Measurements from ENCODE around the gene KRTAP10-12. TPM values are rescaled to one million over a fixed set of nuclear protein-coding genes. Genes with fewer than 3 reads are reported as not detected.
A peak's percentile ranks its signal among the peaks of the same experiment; 100 is the strongest.

Gene KRTAP10-12
- total RNA-seq, 4 donors from 2014 or later = 2.1 TPM; not detected in 3

DNA sequence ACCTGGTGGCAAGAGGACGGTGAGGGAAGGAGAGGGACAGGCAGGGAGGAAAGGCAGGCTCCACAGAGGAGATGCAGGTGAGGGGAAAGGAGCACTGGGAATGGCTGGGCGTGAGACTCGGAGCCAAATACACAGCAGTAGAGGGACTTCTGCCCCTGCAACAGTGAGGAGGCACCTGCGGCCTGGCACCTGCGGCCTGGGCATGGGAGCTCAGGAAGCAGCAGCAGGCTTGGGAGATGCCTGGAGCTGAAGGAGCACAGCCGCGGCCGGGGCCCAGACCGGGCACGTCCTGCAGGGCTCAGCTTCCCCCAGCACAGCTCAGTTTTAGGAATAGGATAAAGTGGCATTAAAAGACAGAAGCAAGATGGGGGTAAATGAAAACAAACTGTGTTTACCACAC lies 35.3 kb downstream of the KRTAP10-12 start:
- H3K4me3 ChIP-seq (ENCODE audit: low read depth, poor library complexity, severe bottlenecking) = no peak overlapping the region
- 91 to 93% methylated on average over 10 of the region's 10 CpGs for WGBS, 2 donors
- TF ChIP-seq POLR2A (IDR thresholded peaks at IDR 0.05) = no peak
- TF ChIP-seq, protein P1, sequence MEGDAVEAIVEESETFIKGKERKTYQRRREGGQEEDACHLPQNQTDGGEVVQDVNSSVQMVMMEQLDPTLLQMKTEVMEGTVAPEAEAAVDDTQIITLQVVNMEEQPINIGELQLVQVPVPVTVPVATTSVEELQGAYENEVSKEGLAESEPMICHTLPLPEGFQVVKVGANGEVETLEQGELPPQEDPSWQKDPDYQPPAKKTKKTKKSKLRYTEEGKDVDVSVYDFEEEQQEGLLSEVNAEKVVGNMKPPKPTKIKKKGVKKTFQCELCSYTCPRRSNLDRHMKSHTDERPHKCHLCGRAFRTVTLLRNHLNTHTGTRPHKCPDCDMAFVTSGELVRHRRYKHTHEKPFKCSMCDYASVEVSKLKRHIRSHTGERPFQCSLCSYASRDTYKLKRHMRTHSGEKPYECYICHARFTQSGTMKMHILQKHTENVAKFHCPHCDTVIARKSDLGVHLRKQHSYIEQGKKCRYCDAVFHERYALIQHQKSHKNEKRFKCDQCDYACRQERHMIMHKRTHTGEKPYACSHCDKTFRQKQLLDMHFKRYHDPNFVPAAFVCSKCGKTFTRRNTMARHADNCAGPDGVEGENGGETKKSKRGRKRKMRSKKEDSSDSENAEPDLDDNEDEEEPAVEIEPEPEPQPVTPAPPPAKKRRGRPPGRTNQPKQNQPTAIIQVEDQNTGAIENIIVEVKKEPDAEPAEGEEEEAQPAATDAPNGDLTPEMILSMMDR (IDR thresholded peaks at IDR 0.05) = no peak
- DNase-seq (ENCODE audit: low spot score in 2 of 2) = peak in 1 of 2 donors; percentile 48
- intact Hi-C loops (cut with DNase I; ENCODE audit: low total_unique reads) = no loop called here

DNA sequence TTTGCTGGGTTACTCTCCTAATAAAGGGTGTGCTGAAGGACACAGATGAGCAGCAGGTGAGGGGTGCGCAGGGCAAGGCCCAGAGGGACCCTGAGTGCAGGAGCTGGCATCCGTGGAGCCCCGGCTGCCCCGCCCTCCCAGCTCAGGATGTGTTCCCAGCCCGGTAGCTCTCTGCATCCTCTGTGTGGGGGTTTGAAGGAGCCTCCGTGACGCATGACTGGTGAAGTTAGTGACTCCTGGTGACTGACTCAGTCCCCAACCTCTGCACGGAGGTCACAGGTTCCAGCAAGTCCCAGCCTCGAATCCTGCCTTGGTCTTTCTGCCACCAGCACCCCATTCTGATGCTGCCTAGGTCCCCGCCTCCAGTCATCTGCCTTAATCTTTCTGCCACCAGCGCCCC lies 36.0 kb downstream of the KRTAP10-12 start:
- 79 to 93% methylated on average over 7 to 11 of the region's 11 CpGs for WGBS, 2 donors
- peak in 1 of 2 donors; percentile 72 for DNase-seq (ENCODE audit: low spot score in 2 of 2)
- intact Hi-C loops (cut with DNase I; ENCODE audit: low total_unique reads) = no loop called here
- TF ChIP-seq POLR2A (IDR thresholded peaks at IDR 0.05) = no peak
- TF ChIP-seq, protein P1 (IDR thresholded peaks at IDR 0.05) = no peak
- H3K4me3 ChIP-seq (ENCODE audit: low read depth, poor library complexity, severe bottlenecking) = no peak overlapping the region

DNA sequence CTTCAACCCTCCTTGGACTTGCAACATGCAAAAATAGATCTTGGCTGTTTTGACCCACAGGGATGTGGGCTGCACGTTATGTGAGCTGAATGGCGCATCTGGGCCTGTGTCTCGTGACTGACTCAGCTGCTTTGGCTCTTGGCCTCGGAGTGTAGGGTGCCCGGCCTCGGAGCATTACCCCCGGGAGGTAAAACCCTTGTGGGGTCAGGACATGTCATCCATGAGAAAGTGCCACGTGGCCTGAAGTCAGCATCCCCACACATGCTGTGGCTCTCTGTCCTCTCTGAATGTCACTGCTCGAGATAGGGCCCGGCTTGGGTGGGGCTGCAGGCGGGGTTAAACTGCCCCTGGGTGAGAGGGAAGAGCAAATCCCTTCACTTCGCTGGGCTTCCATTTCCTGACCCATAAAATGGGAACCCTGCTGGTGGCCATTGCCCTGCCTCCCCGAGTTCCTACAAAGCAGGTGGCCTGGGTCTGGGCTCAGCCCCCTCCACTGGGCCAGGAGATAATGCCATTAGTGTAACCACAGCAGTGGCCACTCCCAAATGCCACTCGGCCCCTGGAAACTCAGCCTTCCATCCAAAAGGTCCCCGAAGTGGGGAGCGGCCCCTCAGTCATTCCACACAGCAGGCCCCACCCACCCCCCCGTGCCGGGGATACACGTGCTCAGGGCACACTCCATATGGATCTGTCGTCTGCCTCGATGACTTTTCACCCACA lies 37.2 kb downstream of the KRTAP10-12 start:
- peak in 1 of 2 donors; percentile 82 for DNase-seq (ENCODE audit: low spot score in 2 of 2)
- intact Hi-C loops (cut with DNase I; ENCODE audit: low total_unique reads) = no loop called here
- WGBS, 2 donors = 69 to 82% methylated on average over 18 to 21 of the region's 21 CpGs
- TF ChIP-seq POLR2A (IDR thresholded peaks at IDR 0.05) = no peak
- TF ChIP-seq, protein P1 (IDR thresholded peaks at IDR 0.05) = no peak
- no peak overlapping the region for H3K4me3 ChIP-seq (ENCODE audit: low read depth, poor library complexity, severe bottlenecking)

DNA sequence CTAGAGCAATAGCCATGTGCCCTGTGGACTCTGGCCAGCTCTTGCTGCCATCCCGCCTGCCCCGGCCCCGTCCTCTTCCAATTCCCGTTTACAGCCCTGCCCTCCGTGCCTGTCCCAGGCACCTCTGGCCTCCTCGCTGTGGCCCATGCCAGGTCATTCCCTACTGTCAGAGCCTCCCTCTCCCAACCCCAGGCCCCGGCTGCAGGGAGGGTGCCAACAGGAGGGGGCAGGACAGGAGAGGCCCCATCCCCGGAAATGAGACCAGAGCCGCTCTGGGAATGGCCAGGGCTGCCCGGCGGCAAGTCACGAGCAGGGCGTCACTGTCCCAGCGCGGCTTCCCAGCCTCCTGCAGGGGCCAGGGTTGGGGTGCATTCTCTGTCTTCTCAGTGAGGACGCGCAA lies 37.9 kb downstream of the KRTAP10-12 start:
- intact Hi-C loops (cut with DNase I; ENCODE audit: low total_unique reads) = no loop called here
- WGBS, 2 donors = 94 to 97% methylated on average over 17 of the region's 17 CpGs
- no peak for TF ChIP-seq POLR2A (IDR thresholded peaks at IDR 0.05)
- TF ChIP-seq, protein P1 (IDR thresholded peaks at IDR 0.05) = no peak
- DNase-seq (ENCODE audit: low spot score in 2 of 2) = peak in 1 of 2 donors; percentile 57
- H3K4me3 ChIP-seq (ENCODE audit: low read depth, poor library complexity, severe bottlenecking) = no peak overlapping the region

DNA sequence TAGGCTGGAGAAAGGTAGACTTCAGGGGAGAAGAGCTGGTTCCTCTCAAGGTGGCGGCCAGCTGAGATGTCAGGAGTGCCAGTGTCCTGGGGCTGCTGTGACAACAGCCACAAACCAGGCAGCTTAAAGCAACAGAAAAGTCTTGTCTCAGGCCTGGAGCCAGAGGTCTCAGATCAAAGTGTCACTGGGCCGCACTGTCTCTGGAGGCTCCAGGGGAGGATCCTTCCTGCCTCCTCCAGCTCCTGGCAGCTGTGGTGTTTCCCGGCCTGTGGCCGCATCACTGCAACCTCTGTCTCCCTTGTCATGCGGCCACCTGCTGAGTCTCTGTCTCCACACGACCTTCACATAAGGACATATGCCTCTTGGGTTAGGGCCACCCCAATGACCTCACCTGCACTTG lies 38.8 kb downstream of the KRTAP10-12 start:
- intact Hi-C loops (cut with DNase I; ENCODE audit: low total_unique reads) = no loop called here
- WGBS, 2 donors = 82 to 86% methylated on average over 6 of the region's 6 CpGs
- no peak for TF ChIP-seq POLR2A (IDR thresholded peaks at IDR 0.05)
- TF ChIP-seq, protein P1 (IDR thresholded peaks at IDR 0.05) = no peak

More for the DNA sequence above, 38.8 kb downstream of the KRTAP10-12 start:
- H3K4me3 ChIP-seq (ENCODE audit: low read depth, poor library complexity, severe bottlenecking) = no peak overlapping the region
- DNase-seq (ENCODE audit: low spot score in 2 of 2) = peak in 1 of 2 donors; percentile 46

Measured in lower leg skin (tissue), 4 donors.